Measurements from ENCODE around the gene CMIP.

The CMIP gene

DNA sequence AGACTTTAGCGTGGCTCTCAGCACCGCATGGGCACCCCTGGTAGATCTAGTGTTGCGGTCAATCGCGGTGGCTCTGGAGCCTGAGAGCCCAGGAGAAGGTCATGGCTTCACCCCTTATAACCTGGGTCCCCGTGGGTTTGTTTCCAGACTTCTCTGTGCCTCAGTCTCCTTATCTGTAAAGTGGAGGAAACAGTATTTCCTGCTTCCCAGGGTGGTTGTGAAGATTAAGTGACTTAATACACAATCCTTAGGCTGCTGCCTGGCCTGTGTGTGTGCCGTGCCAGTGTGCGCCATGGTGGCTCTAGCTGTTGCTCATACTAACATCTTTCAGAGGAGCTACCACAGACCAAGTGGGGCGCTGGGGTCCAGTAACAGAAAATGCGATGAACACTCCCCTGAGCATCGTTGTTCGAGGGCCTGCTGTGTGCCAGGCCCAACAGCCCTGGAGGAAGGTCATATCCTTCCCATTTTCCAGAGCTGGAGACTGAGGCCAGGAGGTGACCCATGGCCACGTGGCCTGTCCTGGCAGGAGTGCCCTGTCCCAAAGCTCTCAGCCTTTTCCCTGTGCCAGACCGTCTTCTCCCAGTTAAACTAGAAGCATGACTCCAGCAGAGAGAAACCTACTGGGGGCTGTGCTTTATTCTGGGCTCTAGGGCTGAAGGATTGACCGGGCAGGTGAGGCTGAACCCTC, 70.1 kb downstream of the CMIP start:
- no peak overlapping the region for H2AFZ ChIP-seq (ENCODE audit: low read length, unreplicated experiment)
- no peak overlapping the region for H3K4me3 ChIP-seq (ENCODE audit: low read depth, low read length)
- H3K36me3 ChIP-seq (ENCODE audit: insufficient read depth, low read length), result peaks cover 3% of the 10 kb centered on the region; the same call in 1 of the 2 replicates
- no peaks in the 10 kb centered on the region for H3K27me3 ChIP-seq (ENCODE audit: insufficient read depth, low read length)
- H3K27ac ChIP-seq (ENCODE audit: low read depth, low read length), result no peak overlapping the region
- peaks cover 3% of the 10 kb centered on the region for H3K79me2 ChIP-seq (ENCODE audit: control insufficient read depth, insufficient read depth, low read length, unreplicated experiment)
- peaks cover 13% of the 10 kb centered on the region for H3K4me1 ChIP-seq (ENCODE audit: control insufficient read depth, insufficient read depth, low read length, unreplicated experiment)

GRCh38 chr16:81515281-81515680, 70.7 kb downstream of the CMIP start:
- Histone ChIP-seq H3K4me3 (ENCODE audit: low read depth, low read length) (no peak overlapping the region), H3K36me3 (ENCODE audit: insufficient read depth, low read length) (peaks cover 3% of the 10 kb centered on the region; the same call in 1 of the 2 replicates), H3K27ac (ENCODE audit: low read depth, low read length) (no peak overlapping the region), H3K4me1 (ENCODE audit: control insufficient read depth, insufficient read depth, low read length, unreplicated experiment) (peaks cover 13% of the 10 kb centered on the region), H2AFZ (ENCODE audit: low read length, unreplicated experiment) (no peak overlapping the region), H3K27me3 (ENCODE audit: insufficient read depth, low read length) (no peaks in the 10 kb centered on the region), H3K79me2 (ENCODE audit: control insufficient read depth, insufficient read depth, low read length, unreplicated experiment) (peaks cover 2% of the 10 kb centered on the region)

- H3K79me2 ChIP-seq (ENCODE audit: control insufficient read depth, insufficient read depth, low read length, unreplicated experiment), result peaks cover 2% of the 10 kb centered on the region
- no peak overlapping the region for H3K27ac ChIP-seq (ENCODE audit: low read depth, low read length)
- no peak overlapping the region for H3K4me3 ChIP-seq (ENCODE audit: low read depth, low read length)
- H3K4me1 ChIP-seq (ENCODE audit: control insufficient read depth, insufficient read depth, low read length, unreplicated experiment), result peaks cover 13% of the 10 kb centered on the region
- H3K27me3 ChIP-seq (ENCODE audit: insufficient read depth, low read length), result no peaks in the 10 kb centered on the region
- H2AFZ ChIP-seq (ENCODE audit: low read length, unreplicated experiment), result no peak overlapping the region
- peaks cover 3% of the 10 kb centered on the region; the same call in 1 of the 2 replicates for H3K36me3 ChIP-seq (ENCODE audit: insufficient read depth, low read length)
These were observed 71.1 kb downstream of the CMIP start for GRCh38 chr16:81515721-81516120.

DNA sequence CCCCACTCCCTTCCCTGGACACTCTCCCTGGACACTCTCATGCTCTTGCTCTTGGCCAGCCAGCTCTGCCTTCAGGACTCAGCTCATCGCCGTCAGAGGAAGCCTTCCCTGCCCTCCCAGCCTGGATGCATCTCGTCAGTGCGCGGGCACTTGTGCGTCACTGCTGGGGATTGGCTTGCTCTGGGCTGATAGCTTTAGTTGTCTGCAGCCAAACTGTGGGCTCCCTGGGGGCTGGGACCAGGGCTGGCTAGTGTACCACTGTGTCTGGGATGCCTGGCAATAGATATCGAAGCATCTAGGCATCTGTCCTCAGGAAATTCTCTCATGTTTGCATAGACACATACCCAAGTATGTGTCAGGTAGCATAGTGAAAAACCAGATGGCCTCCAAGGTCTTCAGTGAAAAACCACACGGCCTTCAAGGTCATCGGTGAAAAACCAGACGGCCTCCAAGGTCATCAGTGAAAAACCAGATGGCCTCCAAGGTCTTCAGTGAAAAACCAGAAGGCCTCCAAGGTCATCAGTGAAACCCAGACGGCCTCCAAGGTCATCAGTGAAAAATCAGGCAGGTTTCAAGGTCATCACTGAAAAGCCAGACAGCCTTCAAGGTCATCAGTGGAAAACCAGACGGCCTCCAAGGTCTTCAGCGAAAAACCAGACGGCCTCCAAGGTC, 72.0 kb downstream of the CMIP start:
- Histone ChIP-seq H3K27me3 (ENCODE audit: insufficient read depth, low read length) (no peaks in the 10 kb centered on the region), H3K79me2 (ENCODE audit: control insufficient read depth, insufficient read depth, low read length, unreplicated experiment) (peaks cover 2% of the 10 kb centered on the region), H3K27ac (ENCODE audit: low read depth, low read length) (no peak overlapping the region), H3K36me3 (ENCODE audit: insufficient read depth, low read length) (peaks cover 3% of the 10 kb centered on the region; the same call in 1 of the 2 replicates), H2AFZ (ENCODE audit: low read length, unreplicated experiment) (no peak overlapping the region), H3K4me1 (ENCODE audit: control insufficient read depth, insufficient read depth, low read length, unreplicated experiment) (peaks cover 13% of the 10 kb centered on the region), H3K4me3 (ENCODE audit: low read depth, low read length) (no peak overlapping the region)

DNA sequence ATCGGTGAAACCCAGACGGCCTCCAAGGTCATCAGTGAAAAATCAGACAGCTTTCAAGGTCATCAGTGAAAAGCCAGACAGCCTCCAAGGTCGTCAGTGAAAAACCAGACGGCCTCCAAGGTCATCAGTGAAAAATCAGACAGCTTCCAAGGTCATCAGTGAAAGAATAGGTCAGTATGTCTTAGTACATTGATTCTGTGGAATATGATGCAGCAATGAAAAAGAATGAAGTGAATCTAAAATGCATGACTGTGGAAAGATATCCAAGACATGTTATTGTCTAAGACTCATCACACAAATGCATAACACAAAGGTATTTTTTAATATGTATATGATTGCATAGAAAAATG, 72.5 kb downstream of the CMIP start:
- H3K36me3 ChIP-seq (ENCODE audit: insufficient read depth, low read length), result peaks cover 2% of the 10 kb centered on the region; the same call in 1 of the 2 replicates
- no peak overlapping the region for H3K27ac ChIP-seq (ENCODE audit: low read depth, low read length)
- peaks cover 2% of the 10 kb centered on the region for H3K79me2 ChIP-seq (ENCODE audit: control insufficient read depth, insufficient read depth, low read length, unreplicated experiment)
- peaks cover 13% of the 10 kb centered on the region for H3K4me1 ChIP-seq (ENCODE audit: control insufficient read depth, insufficient read depth, low read length, unreplicated experiment)
- H3K4me3 ChIP-seq (ENCODE audit: low read depth, low read length), result no peak overlapping the region
- H2AFZ ChIP-seq (ENCODE audit: low read length, unreplicated experiment), result no peak overlapping the region
- H3K27me3 ChIP-seq (ENCODE audit: insufficient read depth, low read length), result no peaks in the 10 kb centered on the region

DNA sequence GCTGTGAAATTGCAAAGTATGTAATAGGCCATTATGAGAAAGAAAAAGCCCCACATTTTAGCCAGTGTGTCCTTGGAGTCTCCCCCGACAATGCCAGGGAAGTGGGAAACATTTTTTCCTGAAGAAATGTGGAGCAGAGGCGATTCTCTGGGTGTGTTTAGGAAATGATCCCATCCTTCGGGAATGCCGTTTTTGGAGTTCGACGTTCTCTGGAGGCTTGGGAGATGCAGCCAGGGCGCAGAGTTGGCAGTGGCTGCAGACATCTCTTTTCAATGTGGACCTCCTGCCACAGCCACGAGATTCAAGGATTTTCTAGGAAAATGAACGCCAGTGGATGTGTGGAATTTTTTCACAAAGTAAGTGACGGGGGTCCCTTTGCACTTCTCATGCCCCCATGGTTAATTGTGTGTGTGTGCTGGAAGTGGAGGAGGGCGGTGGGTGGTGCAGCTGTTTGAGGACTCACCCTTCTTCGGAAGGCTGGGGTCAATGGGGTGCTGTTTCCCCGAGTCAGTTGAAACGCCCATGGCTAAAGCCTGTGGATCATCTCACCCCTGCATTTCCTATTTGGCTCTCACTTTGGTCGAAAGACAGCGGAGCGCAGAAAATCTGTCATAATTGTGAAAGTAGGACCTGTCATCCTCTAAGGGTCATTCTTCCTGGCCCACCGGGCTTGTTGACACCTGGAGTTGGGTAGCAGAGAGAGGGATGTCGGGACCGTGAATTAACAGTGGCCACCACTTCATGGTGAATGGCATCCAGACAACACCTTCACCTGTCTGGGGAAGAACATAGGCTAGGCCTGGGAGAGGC, 73.2 kb downstream of the CMIP start:
- Histone ChIP-seq H3K4me3 (ENCODE audit: low read depth, low read length) (no peak overlapping the region), H3K4me1 (ENCODE audit: control insufficient read depth, insufficient read depth, low read length, unreplicated experiment) (peaks cover 13% of the 10 kb centered on the region), H3K27me3 (ENCODE audit: insufficient read depth, low read length) (no peaks in the 10 kb centered on the region), H3K27ac (ENCODE audit: low read depth, low read length) (no peak overlapping the region), H2AFZ (ENCODE audit: low read length, unreplicated experiment) (no peak overlapping the region), H3K79me2 (ENCODE audit: control insufficient read depth, insufficient read depth, low read length, unreplicated experiment) (no peaks in the 10 kb centered on the region), H3K36me3 (ENCODE audit: insufficient read depth, low read length) (no peaks in the 10 kb centered on the region)

DNA sequence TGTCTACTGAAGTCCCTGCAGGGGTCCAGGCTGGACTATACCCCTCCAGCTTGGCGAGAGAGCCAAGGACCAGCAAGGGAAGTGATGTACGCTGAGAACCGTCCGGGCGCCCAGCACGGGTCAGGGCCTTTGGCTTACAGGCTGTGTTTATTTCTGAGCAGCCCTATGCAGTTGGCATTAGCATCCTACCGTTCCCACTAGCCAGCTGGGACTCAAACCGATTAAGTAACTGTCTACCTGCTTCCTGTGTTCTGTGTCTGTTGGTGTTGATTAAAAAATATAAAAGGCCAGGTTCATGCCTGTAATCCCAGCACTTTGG, 73.8 kb downstream of the CMIP start:
- Histone ChIP-seq H3K4me1 (ENCODE audit: control insufficient read depth, insufficient read depth, low read length, unreplicated experiment) (peaks cover 10% of the 10 kb centered on the region), H3K4me3 (ENCODE audit: low read depth, low read length) (no peak overlapping the region), H3K27me3 (ENCODE audit: insufficient read depth, low read length) (no peaks in the 10 kb centered on the region), H2AFZ (ENCODE audit: low read length, unreplicated experiment) (no peak overlapping the region), H3K27ac (ENCODE audit: low read depth, low read length) (no peak overlapping the region), H3K79me2 (ENCODE audit: control insufficient read depth, insufficient read depth, low read length, unreplicated experiment) (no peaks in the 10 kb centered on the region), H3K36me3 (ENCODE audit: insufficient read depth, low read length) (no peaks in the 10 kb centered on the region)

DNA sequence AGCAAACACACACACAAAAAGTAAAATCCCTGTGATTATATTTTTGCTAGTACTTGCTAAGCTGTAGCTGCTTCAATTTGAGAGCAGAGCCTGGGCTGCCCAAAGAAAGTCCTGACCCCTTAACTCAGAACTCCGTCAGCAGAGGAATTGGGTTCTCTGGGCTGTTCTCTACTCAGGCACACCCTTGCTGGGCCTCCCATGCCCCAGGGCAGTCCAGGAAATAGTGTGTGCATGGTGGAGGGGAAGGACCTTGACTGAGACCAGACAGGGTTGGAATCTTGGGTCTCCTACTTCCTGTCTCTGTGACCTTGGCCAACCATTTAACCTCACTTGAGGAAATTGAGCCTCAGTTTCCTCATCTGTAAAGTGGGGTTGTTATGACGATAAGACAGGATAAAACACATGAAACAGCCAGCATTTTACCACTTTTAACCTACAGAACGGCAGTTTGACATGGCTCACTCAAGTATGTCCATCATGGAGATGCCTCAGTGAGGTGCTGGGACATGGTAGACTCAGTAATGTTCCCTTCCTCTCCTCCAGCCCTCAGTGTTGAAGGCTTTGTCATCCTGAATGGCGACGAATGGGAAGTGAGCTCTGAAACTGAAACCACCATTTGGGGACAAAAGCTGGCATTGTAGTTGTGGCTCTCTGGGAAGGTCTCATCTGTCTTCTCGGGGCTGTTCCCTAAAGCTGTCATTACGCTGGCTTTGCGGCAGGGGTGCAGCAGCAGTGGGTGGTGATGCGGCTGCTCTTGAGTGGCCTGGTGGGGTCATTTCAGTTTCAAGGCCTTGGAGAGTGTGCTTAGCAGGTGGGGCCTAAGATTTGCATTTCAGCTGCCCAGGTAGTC, 74.9 kb downstream of the CMIP start:
- H3K4me1 ChIP-seq (ENCODE audit: control insufficient read depth, insufficient read depth, low read length, unreplicated experiment), result peaks cover 9% of the 10 kb centered on the region
- H3K27ac ChIP-seq (ENCODE audit: low read depth, low read length), result no peak overlapping the region
- peaks cover 7% of the 10 kb centered on the region for H3K79me2 ChIP-seq (ENCODE audit: control insufficient read depth, insufficient read depth, low read length, unreplicated experiment)
- H3K4me3 ChIP-seq (ENCODE audit: low read depth, low read length), result no peak overlapping the region
- no peaks in the 10 kb centered on the region for H3K36me3 ChIP-seq (ENCODE audit: insufficient read depth, low read length)
- H3K27me3 ChIP-seq (ENCODE audit: insufficient read depth, low read length), result no peaks in the 10 kb centered on the region
- no peak overlapping the region for H2AFZ ChIP-seq (ENCODE audit: low read length, unreplicated experiment)

DNA sequence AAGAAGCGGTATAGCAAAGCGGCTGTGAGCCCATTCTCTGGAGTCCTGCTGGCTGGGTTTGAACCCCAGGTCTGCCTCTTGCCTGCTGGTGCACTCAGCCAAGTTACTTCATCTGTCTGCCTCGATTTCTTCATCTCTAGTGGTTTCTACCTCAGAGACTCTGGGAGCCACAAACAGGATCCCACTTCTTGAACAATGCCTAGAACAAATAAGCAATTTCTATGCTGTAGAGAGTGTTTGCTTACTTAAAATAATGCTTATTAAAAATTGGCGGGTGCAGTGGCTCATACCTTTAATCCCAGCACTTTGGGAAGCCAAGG, 75.5 kb downstream of the CMIP start:
- H3K36me3 ChIP-seq (ENCODE audit: insufficient read depth, low read length), result no peaks in the 10 kb centered on the region
- no peak overlapping the region for H3K27ac ChIP-seq (ENCODE audit: low read depth, low read length)
- H3K27me3 ChIP-seq (ENCODE audit: insufficient read depth, low read length), result no peaks in the 10 kb centered on the region
- H2AFZ ChIP-seq (ENCODE audit: low read length, unreplicated experiment), result no peak overlapping the region
- peaks cover 9% of the 10 kb centered on the region for H3K4me1 ChIP-seq (ENCODE audit: control insufficient read depth, insufficient read depth, low read length, unreplicated experiment)
- H3K4me3 ChIP-seq (ENCODE audit: low read depth, low read length), result no peak overlapping the region
- peaks cover 8% of the 10 kb centered on the region for H3K79me2 ChIP-seq (ENCODE audit: control insufficient read depth, insufficient read depth, low read length, unreplicated experiment)

DNA sequence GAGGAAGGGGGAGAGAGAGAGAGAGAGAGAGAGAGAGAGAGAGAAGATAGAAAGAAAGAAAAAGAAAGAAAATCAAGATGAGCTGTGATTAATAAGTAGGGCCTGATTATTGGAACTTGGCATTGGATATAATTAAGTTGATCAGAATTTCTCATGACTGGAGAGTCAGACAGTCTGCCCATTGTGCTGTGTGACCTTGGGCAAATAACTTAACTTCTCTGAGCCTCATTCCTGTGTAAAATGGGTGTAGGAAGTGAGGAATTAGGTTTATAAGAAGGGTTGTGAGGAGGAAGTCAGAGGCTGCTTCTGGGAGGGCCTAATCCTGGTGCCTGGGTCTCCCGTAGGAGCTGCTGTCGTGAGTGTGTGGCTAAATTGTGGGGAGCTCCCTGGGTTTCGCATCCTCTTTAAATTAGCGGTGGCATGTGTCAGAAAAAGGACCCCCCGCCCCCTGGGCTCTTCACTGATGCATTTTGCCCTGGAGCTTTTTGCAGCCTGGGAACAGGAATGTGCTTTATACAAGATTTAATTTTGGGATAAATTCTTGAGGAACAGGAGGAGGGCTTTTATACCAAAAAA, 76.0 kb downstream of the CMIP start:
- no peak overlapping the region for H2AFZ ChIP-seq (ENCODE audit: low read length, unreplicated experiment)
- no peak overlapping the region for H3K27ac ChIP-seq (ENCODE audit: low read depth, low read length)
- H3K4me1 ChIP-seq (ENCODE audit: control insufficient read depth, insufficient read depth, low read length, unreplicated experiment), result peaks cover 9% of the 10 kb centered on the region
- H3K79me2 ChIP-seq (ENCODE audit: control insufficient read depth, insufficient read depth, low read length, unreplicated experiment), result peaks cover 8% of the 10 kb centered on the region
- H3K36me3 ChIP-seq (ENCODE audit: insufficient read depth, low read length), result no peaks in the 10 kb centered on the region
- no peaks in the 10 kb centered on the region for H3K27me3 ChIP-seq (ENCODE audit: insufficient read depth, low read length)
- H3K4me3 ChIP-seq (ENCODE audit: low read depth, low read length), result no peak overlapping the region

Measured in ACC112 (cell line).